NCI-H146 treated with DMSO at 0.1 percent for 48 hours (cell line): ENCODE measurements around the gene SLC47A2.
"Not testable (repeated sequence)": the region's sequence is repeated elsewhere in the genome, so short reads cannot be mapped to it uniquely, and the experiment has no call there.

Source experiments
- DNase-seq: peaks from one replicate; lab custom pipeline; 2025; ENCODE audit not compliant: unreplicated experiment; lab: John Stamatoyannopoulos, UW

SLC47A2 gene

DNA sequence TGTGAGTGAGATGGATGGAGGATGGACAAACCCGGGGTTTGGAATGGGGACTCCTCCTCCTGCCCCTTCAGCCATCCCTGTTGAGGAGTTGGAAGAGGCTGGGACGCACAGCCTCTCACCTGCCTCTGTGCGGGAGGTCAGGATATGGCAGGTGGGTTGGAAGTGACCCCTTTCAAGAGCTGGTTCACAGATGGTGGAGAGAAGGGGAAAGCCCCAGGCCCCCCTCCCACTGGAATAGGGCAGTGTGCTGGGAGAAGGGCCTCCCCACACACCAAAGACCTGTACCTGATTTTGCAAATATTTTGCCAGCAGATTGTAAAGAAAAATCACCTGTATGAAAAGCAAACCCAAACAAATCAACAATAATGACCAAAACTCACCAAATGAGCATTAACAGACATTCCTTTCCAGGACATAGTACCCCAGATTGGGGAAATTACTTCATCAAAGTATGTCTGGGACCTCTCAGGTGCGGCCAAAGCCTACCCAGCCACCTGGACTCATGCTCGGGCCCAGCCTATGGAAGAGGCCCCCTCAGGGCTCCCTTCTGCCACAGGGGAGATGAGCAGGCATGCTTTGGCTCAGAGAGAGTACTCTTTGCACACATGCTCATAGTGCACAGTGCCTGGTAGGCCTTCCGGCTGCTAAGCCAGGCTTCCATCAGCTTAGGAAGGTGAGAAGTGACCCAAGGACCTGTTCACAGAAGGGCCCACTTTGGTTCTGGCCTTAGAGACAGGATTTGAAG, 7.8 kb downstream of the SLC47A2 start:
- no peak for DNase-seq

DNA sequence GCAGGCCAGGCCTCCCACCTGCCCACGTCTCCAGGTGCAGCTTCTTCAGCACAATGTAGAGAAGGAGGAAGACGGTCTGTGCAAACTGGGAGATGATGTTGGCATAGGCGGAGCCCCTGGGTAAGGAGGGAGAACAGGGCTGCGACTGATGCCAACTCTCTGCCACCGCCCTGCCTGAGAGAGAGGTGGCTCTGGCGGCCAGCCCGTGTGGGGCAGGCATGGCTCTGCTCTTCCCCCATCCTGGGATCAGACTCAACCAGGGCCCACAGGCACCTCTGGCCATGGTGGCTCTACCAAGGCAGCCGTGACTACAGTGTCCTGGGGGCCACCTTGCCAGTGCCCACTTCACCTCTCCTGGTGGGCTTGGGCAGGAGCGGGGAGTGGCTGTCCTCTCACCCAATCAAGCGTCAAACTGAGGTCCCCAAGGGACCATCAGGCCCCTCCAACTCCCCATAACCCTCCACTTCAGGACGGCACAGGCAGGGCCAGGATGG, 8.6 kb downstream of the SLC47A2 start:
- no peak for DNase-seq

DNA sequence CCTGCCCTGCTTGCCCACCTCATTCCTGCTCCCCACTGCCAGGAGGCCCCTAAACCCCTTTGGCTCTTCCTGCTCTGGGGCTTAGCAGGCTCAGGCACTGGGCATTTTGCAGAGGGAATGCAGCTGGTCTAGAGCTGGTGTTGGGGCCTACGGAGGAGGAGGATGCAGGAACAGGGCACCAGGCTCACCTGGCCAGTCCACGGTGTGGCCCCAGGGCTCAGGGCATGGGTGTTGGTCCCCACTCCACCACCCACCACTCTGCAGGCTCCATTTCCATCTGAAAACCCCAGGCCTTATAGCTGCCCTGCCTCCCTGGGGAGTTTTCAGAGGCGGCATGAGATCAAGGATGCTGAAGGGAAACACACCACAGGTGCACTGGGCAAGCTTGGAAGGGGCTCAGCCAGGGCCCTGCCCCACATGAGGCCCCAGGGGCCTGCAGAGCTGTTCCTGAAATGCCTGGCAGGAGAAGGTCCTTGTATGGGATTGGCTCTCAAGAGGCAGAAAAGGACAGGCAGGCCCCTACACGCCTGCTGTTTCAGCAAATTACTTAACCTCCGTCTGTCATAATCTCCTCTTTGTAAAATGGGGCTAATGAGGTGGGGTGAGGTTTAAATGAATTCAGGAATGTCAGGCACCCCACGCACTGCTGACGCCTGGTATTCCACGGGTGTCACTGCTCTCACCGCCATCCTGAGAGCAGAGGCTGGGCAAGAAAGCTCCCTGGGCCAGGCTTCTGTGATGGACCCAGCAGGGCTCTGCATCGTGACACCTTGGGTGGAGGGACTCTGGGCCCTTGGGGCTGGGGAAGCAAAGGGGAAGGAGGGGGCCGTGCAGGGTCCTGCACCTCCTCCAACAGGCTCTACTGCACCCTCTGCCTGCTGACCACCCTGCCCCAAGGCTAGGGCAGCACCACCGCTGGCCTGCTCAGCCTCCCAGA, 9.3 kb downstream of the SLC47A2 start:
- DNase-seq = no peak

DNA sequence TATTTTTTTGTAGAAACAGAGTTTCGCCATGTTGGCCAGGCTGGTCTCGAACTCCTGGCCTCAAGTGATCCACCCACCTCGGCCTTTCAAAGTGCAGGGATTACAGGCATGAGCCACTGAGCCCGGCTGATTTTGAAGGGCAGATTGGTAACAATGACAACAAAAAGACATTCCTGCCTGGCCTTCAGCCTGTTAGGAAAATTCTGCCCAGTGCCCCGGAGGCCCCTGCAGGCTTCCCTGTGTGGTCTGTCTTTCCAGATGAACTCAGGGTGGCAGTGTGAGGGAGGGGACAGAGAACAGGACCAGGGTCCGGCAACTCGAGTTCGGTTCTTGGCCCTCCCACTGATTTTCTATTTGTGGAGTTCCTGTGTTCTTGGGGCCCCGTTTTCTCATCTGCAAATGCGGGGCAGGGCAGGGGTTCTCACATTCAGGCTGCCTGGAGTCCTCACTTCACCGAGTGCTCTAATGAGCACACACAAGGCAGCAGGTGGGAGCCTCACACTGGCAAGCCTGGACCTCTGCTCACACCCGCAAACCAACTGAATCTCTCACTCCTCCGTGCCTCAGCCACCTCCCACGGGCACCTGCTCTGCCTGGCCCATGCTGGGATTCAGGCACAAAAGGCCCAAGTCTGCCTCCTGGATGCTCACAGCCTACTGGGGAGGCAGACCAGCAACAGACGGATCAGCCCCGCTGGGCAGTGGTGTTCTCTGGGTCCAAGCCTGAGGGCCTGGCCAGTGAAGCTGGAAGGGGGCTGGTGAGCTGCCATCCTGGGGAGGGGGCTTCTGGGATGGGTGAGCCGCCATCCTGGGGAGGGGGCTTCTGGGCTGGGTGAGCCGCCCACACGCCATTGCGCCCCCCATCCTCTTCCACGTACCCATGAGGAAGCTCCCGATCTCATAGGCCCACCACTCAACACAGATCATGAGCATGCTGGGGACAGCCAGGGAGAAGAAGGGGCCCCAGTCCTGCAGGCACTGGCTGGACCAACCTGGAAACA, 10.3 kb downstream of the SLC47A2 start:
- DNase-seq = no peak

DNA sequence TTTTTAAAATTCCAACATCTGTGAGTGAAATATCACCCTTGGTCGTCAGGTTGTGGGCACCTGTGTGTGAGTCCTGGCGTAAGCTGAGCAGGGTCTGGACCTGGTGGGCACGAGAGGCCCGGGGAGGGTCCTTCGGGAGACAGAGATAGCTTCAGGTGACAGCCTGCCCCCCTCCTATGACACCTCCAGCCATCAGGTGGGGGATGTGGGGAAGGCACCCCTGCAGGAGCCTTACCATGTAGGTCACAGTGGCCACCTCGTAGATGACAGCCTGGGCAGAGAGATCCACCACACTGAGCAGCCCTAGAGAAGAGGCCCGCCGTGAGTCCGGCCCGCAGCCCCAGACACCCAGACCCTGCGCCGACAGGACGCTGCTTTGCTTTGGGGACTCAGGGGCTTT, 11.2 kb downstream of the SLC47A2 start:
- DNase-seq = no peak

DNA sequence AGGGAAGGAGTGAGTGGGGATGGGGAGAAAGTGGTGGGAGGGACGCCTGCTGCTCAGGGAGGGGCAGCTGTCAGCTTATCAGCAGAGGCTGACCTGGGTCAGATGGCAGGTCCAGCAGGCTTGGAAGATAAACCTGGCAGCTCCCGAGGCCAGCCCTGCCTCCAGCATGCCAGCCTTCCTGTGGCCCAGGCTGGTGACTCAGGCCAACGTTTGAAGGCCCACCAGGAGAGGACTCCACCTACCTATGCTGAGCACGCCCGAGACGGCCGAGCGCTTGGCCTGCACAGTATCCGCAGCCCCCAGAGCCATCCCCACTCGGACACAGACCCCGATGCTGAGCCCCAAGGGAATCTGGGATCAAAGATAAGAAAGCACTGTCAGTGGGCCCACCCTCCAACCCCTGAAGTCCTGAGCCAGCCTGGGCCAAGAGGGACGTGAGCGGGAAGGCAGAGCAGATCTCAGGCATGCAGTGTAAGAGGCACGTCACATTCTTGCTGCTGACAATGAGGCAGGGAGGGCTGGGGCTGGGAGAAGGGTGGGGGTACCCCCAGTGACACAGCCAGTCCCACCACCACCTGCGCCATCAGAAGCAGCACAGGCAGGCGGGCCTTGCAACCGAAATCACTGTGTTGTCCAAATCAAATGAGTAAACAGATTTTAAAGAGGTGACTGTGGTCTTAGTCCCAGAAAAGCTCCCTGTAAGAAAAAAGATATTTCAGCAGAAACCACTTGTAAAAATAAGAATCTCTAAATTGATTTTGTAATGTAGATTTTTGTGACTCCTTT, 12.4 kb downstream of the SLC47A2 start:
- DNase-seq = no peak

DNA sequence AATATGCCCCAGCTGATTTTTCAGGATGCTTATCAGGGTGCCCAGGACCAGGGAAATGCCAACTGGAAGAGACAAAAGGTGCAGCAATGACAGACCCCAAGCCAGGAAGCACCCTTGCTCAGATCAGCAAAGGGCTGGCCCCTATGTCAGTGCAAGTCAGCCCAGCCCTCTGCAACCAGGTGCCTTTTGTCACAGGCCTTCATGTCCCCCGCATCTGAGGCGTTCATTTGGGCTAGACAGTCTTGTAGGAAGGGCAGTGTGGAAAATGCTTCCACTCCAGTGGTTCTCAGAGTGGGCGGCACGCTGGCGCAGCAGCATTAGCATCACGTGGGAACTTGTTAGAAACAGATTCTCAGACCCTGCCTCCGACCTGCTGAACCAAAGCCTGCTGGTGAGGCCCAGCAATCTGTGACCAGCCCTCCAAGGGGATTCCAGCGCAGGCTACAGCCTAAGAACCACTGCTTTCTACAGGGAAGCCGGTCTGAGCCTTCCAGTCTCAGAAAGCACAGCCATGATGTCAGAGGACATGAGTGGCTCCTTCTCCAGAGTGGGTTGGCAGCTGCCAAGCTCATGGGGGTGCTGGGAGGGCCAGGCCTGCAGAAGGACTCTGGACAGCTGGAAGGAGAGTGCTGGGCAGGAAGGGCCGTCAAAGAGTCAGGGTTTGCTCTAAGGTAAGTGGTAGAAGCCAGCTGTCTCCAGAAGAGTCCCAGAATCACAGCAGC, 13.1 kb downstream of the SLC47A2 start:
- no peak for DNase-seq

DNA sequence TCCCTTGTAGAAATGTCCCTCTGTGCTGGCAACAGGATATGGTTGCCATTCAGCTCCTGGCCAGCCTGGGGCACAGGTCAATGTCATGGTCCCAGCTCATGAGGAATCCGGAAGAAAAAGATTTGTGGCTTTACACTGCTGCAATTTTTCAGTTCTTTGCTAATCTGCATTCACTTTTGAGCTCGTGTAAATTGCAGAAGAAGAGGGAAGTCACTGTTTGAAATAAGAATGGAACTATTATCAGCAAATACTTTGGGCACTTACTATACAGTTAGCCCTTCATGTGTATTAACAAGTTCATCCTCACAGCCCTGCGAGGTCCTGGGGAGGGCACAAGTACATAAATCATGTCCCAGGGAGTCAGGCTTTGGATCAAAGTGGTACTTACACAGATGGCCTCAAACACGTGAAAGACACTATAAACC, 14.2 kb downstream of the SLC47A2 start:
- no peak for DNase-seq

DNA sequence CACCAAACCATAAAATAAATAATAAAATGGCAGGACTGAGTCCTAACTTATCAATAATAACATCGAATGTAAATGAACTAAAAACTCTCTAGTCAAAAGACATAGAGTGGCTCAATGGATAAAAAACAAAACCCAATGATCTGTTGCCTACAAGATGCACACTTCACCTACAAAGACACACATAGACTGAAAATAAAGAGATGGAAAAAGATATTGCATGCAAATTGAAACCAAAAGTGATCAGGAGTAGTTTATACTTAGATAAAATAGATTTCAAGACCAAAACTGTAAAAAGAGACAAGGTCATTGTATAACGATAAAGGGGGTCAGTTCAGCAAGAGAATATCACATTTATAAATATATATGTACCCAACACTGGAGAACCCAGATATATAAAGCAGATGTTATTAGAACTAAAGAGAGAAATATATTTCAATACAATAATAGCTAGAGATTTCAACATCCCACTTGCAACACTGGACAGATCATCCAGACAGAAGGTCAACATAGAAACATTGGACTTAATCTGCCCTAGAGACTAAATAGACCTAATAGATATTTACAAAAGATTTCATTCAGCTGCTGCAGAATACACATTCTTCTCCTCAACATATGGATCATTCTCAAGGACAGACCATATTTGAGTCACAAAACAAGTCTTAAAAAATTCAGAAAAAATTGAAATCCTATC, 29.8 kb downstream of the SLC47A2 start:
- no peak for DNase-seq

DNA sequence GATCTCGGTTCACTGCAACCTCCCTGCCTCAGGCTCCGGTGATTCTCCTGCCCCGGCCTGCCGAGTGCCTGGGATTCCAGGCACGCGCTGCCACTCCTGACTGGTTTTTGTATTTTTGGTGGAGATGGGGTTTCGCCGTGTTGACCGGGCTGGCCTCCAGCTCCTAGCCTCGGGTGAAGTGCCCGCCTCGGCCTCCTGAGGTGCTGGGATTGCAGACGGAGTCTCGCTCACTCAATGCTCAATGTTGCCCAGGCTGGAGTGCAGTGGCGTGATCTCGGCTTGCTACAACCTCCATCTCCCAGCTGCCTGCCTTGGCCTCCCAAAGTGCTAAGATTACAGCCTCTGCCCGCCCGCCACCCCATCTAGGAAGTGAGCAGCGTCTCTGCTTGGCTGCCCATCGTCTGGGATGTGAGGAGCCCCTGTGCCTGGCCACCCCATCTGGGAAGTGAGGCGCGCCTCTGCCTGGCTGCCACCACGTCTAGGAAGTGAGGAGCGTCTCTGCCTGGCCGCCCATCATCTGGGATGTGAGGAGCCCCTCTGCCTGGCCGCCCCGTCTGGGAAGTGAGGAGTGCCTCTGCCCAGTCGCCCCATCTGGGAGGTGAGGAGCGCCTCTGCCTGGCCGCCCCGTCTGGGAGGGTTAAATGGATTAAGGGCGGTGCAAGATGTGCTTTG, 31.3 kb downstream of the SLC47A2 start:
- DNase-seq = not testable (repeated sequence)

DNA sequence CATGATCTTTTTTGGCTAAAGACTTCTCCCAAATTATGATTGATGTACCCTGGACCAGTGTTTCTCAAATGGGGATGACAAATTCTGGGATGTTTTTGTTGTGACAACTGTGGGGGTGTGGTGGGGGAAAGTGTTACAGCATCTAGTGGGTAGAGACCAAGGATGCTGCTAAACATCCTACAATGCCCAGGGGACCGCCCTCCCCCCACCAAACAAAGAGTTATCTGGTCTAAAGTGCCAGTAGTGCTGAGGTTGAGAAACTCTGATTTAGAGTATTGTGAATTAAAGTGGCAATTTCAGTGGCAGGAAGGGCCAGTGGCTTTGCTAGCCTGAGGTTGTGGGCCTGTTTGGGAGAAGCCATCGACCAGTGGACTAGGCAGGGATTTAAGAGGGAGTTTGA, 33.3 kb downstream of the SLC47A2 start:
- DNase-seq = no peak

DNA sequence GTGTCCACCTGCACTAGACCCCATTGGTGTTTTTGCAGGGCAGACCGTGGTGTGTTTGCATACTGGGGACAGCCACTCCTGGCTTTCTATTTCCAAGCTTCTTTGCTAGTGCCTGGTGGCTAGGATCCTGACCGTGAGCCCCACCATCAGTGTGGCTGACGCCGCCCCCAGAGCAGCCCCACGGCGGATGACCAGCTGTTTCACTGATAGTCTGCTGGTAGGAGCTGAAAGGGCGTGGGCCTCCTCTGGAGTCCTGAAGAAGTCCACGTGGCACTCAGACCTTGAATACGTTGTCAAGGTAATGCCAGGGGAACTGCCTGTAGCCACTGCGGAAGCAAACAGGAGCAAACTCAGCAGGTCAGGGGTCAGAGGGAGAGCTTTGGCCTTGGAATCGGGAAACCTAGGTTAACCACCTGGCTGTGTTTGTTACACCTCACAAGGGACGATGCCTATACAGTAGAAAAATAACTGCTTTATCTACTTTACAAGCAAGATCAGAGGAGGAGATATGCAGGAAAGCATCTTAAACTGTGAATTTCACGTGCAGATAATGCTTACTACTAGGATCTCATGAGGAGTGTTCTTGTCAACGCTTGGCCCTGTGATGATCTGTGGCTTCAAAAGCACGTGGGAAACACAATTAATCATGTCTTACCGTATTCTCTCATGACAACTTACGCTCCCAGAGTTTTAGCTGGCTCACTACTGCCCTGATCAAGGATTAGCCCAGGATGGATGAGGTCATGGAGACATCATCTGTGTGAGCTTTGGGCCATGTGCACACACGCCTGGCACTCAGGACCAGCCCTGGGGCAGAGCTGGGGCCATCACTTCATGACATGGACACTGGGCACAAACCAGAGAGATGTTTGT, 37.6 kb downstream of the SLC47A2 start:
- DNase-seq = no peak

DNA sequence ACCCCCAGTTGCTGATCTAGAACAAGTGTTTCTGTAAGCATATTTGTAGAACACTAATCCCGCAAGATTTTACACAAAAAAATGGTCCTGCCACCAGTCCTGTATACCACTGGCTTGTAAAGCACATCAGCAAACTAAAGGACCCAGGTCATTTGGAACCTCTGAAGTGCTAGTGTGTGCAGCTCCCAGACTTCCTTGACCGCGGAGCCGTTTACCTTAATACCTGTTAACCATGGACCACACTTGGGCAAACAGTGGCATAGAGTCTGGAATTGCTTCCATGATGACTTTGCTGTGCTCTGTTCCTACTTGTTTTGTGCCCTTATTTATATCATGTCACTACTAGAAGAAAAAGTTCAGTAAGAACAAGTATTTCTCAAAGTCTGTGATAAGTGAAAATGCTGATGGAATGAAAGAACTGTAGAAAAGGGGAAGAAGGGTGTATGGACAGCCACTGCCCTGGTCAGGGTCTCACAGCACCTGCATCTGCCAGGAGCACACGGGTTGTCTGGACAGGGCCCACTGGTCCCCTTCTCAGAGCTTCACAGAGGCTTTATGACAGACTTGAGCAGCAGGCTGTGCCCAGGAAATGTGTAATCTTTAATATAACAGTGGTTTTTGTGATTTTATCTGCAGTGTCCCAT, 38.5 kb downstream of the SLC47A2 start:
- DNase-seq = no peak

DNA sequence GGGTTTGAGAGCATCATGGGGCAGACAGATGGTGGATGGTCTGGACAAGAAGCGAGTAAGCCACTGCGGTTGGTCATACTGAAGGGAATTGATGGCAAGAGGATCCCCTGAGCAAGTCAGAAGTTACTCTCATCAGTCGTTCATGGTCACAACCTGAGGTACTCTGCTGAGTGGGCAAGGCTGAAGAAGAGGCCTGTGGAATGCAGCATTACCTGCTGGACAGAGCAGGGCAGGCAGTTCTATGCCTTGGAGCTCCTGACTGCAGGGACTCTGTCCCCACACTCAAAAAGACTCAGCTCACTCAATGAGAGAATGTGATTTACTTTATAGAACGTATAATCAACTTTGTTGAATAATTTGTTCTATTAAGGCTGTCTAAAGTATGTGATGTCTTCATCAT, 39.5 kb downstream of the SLC47A2 start:
- no peak for DNase-seq

DNA sequence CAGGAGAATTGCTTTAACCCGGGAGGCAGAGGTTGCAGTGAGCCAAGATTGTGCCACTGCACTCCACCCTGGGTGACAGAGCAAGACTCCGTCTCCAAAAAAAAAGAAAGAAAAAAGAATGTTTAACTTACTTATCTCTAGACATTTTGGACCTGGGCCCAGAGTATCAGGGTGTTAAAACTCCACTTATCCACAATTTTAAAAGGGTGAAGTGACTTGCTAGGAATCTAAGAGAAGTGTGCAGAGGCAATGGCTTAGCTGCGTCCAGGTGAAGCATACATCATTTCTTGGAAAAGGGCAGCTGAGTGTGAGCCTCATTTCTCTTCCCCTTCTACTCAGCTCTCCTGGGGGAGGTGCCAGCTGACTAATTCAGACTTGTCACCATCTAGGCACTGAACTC, 42.8 kb downstream of the SLC47A2 start:
- DNase-seq = no peak

DNA sequence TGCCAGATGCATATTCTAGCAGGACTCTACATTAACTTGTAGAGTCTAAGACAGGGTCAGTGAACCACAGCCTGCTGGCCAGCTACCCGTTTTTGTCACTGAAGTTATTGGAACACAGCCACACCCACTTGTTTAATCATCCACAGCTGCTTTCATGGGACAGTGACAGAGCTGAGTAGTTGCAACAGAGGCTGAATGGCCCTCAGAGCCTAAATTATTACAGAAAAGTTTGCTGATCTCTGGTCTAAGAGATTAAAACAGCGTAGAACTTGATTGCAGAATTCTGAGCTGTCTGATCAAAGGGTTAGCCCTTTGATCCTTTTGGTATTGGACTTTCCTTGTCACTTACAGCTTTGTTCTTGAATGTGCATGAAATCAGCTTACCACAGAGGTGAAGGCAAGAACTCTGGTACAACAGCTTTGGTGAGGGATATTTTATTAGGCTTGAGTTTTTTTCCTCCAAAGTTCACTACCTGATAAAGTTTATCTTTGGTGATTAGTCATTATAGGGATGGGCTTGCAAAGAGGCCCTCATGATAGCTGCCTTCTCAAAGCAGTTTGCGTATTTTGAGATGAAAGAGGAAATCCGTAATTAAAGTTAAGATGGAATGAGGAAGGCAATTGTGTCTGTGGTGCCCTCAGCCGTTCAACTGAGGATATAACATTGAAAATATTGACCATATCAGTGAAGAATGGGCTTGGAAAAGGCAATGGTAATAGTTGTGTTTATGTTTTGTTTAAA, 44.2 kb downstream of the SLC47A2 start:
- no peak for DNase-seq
